GM21619 (cell line): ENCODE measurements around the gene RNASET2.
"Not testable (repeated sequence)": the region's sequence is repeated elsewhere in the genome, so short reads cannot be mapped to it uniquely, and the experiment has no call there.

ENCODE experiments used
- ATAC-seq: cut with Tn5 transposase; IDR thresholded peaks from one replicate; pipeline ENCODE4 v1.9.1; 2021; ENCODE audit not compliant: unreplicated experiment

RNASET2 gene

DNA sequence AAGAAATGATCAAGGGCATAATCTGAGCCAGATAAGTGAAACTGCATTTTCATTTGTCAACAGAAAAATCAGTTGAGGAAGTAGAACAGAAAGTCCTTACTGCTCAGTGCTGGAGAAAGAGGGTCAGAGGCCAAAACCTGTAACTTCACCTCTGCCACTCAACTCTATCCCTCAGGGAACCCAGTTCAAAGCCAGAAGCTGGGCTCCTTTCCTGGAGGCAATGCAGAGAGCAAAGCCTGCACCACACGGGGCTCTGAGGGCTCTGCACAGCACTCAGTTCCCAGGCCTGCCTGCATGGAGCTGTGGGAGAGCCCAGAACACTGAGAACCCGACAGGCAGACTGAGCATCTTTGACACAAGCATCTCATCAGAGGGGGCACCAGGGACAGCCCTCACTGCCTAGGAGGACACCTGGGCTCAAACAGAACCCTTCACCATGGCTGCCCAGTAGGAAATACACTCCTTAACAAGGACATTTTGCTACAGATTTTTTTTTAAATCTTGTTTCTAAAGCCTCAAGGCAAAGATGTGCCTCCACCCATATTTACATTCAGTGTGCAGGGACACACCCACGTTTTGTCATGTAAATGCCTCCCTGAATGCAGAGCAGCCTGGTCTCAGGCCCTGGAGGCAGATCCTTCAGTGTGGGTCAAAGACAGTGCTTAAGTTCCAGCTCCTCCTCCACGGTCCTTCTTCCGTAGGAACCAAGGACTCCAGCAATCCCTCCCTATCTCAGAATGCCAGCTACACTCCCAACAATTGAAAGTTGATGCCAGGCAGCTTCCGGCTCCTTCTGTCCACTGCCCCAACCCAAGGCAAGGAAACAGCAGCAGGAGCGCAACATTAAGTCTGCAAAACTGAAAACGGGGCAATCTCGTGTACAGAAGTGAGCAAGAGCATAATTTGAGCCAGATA lies 6.6 kb downstream of the RNASET2 start:
- peak; percentile 12 for ATAC-seq

DNA sequence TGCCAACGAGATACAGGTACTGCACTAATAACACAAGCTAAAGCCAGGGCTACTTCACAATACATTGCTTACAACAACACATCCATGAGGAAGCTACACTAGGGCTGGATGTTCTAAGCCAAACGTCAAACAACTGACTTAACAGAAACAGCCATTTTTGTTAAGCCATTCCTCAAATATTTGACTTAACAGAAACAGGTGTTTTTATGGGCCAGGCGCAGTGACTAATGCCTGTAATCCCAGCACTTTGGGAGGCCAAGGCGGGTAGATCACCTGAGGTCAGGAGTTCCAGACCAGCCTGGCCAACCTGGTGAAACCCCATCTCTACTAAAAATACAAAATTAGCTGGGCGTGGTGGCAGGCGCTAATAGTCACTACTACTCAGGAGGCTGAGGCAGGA lies 7.6 kb downstream of the RNASET2 start:
- ATAC-seq = not testable (repeated sequence)

DNA sequence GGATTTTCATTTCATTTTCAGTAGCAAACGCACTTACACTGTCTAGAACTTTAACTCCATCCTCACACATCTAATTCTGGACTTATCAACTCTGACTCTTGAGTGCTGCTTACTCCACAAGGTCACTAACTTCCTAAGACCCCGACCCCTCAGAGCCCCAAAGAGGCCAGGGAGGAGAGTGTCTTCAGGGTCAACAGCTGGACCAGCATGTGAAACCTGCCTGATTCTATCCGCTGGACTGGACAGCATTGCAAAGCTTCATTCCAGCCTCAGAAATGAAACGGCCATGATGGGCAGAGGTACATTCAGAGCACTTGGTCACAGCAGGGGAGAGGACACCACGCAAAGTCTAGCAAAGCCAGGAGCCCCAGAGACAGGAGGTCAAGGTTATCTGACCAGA lies 9.1 kb downstream of the RNASET2 start:
- ATAC-seq = no peak

DNA sequence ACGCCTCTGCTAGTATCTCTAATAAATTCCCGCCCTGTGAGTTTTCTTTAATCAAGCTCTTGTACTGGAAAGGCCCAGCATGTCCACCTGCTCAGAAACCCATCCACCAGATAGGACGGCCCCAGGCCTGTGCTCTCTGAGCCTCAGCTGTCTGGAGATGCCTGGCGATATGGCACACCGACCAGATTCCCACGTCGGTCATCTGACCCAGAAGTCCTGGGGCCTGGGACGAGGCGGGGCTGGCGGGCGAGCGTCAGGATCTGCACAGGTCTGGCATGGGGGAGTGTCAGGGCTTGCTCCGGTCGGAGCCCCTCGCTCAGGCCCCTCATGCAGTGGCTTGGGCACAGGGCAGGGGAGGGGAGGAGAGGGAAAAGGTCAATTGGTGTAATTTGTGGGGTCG lies 10.2 kb downstream of the RNASET2 start:
- ATAC-seq = no peak

DNA sequence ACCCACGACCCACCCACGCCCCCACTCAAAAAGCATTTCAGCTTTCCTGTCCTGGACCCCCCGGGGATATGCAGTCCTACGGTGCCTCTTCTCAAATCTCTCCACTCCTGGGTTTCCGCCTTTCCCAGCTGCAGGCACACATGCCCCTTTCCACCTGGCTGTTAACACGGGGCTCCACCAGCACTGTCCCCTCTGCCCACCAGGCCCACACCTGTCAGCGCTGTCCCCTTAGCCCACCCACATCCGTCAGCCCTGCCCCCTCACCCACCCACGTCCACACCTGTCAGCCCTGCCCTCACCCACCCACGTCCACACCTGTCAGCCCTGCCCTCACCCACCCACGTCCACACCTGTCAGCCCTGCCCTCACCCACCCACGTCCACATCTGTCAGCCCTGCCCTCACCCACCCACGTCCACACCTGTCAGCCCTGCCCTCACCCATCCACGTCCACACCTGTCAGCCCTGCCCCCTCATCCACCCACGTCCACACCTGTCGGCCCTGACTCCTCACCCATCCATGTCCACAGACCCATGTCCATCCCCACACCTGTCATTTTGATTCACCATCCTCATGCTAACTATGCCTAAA lies 11.6 kb downstream of the RNASET2 start:
- no peak for ATAC-seq

DNA sequence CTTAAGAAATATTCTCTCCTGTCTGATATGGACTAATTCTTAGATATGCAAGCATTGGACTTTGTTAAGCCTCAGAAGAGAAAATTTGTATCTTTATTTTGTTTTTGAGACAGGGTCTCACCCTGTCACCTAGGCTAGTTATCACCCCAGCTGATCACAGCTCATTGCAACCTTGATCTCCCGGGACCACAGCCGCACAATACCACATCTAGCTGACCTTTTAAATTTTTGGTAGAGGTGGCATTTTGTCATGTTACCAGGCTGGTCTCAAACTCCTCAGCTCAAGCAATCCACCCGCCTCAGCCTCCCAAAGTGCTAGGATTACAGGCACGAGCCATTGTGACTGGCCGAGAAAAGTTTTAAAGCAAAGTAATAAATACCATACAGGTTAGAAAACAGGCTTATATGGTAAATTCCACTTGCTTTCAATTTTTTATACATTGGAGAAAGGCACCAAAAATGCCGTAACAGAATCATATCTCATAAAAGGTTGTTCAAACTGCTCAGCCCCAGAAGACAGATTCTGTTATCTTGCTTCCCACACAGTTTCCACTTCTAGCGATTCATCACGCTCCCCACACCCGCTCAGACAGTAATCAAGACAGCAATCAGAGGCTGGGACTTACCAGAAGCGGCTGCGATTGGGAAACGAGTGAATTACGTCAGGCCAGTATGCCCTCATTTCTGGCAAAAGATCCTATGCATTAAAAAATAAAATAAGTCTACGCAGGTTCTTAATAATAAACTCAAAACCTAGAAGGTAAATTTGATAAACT lies 13.8 kb downstream of the RNASET2 start:
- no peak for ATAC-seq

DNA sequence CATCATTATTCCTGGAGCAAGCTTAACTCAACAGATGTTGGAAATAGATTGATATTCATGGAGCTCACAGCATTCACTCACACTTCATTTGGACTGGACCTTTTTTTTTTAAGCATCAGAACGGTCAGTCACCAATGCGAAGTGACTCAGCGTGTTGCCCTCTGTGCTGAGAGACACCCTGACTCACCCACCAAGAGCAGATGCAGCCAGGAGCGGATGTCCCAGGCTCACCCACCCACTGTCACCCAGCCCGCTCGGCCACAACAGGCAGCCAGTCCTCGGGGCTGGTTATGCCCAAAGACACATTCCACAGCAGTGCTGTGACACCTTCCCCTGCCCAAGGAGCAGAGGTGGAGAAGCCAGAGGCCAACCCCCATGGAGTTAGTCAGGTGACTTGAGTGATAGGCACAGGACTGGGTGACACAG lies 15.7 kb downstream of the RNASET2 start:
- no peak for ATAC-seq

DNA sequence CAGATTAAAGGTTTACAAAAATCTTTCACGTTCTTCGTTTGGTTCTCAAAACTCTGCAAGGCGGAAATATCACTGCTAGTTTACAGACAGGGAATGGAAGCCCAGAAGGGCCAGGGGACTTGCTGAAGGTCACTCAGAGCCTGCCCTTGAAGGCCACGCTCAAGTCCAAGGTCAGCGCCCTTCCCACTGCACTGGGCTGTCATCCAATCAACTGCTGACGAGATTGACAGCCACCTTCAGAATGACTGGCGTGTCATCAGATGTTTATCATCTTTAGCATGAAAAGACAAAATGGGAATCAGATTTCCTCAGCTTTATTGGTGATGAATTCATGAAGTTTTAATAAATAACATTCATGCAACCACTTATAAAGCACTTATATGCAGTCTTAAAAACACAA lies 16.5 kb downstream of the RNASET2 start:
- no peak for ATAC-seq

DNA sequence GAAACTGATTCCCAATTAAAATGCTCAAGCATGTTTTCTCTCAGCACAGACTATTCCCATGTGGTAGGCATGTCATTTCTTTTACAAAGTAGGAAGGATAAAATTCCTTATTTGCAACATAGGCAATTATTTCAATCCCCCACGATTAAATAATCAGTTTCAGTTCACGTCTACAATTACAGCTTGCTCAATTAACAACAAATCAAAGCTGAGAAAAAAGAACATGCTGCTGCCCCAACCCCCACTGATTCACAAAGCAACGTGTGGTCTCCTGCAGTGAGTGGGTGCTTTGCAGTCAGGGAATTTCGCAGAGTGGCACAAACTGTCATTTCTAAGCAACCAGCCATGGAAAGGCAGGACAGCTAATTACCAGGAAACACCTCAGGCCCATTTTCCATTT lies 17.0 kb downstream of the RNASET2 start:
- ATAC-seq = no peak

DNA sequence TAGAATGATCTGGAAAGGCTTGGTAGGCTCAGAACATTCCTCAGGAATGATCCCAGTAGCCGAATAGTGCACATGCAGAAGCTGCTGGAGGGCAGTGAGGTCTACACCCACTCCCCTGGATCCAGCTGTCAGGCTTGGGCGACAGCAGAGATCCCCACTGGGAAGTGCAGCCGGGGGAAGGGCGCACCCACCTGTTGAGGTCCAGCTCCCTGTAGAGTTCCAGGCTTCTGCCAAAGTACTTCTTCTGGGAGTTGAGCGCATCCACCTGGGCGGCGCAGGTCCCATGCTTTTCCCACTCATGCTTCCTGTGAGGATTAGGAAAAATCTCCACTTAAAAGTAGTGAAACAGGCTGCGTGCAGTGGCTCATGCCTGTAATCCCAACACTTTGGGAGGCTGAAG lies 17.6 kb downstream of the RNASET2 start:
- ATAC-seq = no peak

DNA sequence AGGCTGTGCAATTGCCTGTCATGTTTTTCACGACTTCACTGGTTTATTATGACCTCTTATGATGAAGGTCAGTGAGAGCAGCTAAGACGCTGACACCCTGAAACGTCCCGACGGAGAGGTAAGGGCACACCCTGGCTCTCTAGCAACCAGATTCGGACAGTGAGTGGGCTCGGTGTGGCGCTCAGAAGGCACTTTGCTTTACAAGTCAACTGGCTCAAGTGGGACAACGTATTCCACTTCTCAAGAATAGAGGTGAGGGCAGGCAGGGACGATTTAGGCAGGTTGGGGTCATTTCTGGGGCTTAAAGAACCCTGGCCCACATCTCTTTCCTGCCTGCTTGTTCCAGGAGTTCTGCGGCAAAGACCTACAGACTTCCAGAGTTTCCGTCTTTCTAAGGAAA lies 18.2 kb downstream of the RNASET2 start:
- ATAC-seq = no peak

DNA sequence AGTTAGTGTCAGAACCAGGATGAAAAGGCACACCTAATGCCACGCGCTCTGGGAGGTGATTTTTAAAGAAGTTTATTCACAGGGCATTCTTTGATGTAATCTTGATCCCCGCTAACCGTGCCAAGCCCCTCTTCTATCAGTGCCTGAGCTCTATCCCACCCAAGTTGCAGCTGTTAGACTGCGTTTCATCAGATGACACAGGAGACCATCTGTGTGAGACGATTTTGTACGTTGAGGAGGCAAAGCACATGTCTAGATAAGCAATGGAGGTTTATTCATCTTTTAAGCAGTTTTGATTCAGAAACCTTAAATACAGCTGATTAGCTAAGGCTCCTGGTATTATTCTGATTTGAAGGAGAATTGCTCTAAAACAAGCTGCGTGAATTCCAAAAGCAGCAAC lies 18.6 kb downstream of the RNASET2 start:
- ATAC-seq = no peak

DNA sequence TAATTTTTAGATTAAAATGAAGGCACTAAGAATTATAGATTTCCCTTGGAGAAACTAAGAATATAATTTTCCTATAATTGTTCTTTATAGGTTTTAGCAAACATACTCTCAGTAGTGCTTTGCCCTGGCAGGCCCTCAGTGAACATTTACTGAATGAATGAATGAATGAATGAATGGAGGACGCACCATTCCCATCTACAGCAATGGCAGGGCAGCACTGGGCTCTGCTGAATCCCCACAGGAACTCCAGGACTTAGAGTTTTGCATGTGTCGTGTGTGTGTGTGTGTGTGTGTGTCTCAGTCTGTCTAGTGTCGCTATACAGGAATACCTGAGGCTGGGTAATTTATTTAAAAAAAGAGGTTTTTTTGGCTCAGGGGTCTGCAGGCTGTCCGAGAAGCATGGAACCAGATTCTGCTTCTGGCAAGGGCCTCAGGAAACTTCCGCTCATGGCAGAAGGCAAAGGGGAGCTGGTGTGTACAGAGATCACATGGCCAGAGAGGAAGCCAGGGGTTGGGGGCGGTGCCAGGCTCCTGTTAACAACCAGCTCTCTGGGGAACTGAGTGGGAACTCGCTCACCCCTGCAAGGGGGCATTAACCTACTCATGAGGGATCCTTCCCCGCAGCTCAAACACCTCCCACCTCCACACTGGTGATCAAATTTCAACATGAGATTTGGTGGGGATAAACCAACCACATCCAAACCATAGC lies 20.1 kb downstream of the RNASET2 start:
- ATAC-seq = no peak

DNA sequence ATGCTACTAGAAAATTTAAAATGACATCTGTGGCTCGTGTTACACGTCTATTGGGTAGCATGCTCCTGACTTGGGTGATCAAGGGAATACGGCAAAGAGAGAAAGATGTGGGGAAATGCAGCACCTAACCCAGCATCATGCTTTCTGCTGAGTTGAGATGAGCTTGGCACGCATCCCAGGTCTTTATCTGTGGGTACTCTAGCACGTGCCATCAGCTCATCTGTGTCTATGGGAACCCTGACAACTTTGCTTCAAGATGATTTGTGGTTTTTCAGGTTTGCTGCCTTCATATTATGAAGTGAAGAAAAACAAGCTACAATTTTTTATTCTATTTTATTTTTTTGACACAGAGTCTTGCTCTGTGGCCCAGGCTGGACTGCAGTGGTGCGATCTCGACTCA lies 21.0 kb downstream of the RNASET2 start:
- no peak for ATAC-seq

DNA sequence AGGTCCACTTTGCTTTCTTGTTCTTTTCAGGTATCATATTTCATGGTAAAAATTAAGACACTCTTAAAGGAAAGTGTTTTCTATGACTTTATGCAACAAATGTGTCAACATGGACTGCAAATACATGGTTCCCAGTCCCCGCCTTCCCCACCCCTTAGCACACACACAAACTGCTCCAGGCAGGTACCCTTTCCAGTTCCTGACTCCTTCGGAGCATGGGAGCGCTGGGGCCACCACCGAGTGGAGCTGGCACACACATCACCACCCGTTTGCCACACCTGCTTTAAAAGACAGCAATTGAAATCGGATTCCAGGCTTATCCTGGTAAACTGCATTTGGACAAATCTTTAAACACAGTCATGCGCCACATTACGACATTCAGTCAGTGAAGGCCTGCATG lies 22.2 kb downstream of the RNASET2 start:
- ATAC-seq = no peak

DNA sequence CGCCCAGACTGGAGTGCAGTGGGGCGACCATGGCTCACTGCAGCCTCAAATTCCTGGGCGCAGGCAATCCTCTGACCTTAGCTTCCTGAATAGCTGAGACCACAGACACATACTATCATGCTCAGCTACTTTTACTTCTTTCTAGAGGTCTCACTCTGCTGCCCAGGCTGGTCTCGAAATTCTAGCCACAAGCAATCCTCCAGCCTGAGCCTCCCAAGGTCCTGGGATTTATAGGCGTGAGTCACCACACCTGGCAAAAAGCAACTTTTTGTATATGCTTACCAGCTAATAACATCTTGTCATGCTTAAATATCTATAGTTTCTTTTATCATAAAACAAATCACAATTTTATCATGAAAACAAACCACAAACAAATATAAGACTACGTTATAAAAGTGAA lies 23.0 kb downstream of the RNASET2 start:
- no peak for ATAC-seq

DNA sequence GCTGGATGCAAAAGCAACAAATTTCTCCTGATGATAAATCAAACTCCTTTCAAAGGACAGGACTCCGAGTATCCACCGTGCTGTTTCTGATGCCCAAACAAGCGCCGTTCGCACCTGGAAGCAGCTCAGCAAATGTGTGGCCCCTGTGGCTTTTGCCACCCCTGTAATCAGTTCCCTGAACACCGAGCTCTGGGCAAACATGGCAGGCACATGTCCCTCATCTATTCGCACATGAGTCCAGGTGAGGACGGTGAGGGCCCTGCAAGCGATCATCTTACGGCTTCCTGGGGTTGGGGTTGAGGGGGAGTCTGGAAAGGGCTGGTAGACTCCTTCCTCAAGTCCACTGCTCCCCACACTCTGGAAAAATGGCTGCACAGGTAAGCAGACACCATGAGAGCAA lies 23.7 kb downstream of the RNASET2 start:
- no peak for ATAC-seq

DNA sequence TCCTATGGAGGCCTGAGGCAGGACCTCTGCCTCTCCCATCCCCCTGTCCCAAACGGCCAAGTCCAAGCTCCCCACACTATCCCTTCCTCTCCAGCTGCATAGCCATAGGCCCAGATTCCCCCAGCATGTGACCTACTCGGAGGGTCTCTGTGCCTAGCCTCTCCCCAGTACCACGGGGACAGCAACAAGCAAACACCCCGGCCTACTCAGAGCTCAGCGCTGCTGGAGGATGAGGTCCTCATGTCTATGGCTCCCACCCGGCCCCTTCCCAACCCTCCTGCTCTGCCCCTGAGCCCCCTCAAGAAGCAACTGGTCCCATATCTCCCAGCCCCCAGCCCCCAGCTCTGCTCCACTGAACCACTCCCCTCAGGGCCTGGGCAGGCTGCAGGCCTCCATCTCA lies 24.2 kb downstream of the RNASET2 start:
- ATAC-seq = no peak

DNA sequence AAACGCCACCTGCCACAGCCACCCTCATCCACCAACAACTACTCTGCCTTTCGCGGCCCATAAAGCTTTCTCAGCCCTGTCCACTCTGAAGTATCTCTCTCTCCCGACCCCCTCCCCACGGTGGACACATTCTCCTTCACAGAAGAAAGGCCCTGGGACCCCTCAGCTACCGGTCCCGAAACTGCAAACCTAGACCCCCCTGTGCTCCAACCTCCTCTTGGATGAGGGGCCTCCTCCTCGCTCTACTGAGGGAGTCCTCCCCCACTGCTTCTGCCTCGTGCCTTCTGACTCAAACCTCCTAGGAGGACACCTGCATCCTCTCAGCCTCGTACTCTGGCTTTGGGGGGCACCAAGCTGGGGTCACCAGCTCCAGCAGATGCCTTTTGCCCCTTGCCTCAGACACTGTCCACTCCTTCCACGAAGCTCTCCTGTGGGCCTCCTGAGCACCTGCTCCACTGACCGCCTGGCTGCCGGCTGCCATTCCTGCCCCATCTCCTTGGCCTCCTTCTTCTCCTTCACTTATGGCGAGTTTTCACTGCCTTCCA lies 24.9 kb downstream of the RNASET2 start:
- ATAC-seq = no peak

DNA sequence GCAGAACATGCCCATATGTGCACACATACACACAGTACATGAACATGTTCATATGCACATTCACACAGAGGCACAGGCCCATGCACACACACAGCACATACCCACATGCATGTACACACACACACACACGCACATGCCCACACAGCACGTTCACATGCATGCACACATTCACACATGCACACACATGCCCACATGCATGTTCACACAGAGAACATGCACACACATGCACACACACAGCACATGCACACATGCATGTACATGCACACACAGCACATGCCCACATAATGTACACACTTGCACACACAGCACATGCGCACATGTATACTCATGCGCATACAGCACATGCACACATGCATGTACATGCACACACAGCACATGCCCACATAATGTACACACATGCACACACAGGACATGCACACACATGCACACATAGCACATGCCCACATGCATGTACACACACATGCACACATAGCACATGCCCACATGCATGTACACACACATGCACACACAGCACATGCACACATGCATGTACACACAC lies 25.9 kb downstream of the RNASET2 start:
- no peak for ATAC-seq
